AG10803 (cell line): ENCODE measurements around the gene LBR.

Experiments
- DNase-seq: peaks from one replicate; pipeline ENCODE4 v3.0.0; 2010; ENCODE audit warnings: low read depth
- H3K4me3 ChIP-seq: 2 replicates; pipeline ENCODE4 v1.5.1; 2011; ENCODE audit warnings: mild to moderate bottlenecking, low read length, control low read depth
- CTCF ChIP-seq: conservative IDR thresholded peaks from 2 replicates; pipeline ENCODE4 v1.5.1; 2011; ENCODE audit warnings: mild to moderate bottlenecking, low read length, control low read depth, inconsistent platforms

Gene LBR

GRCh38 chr1:225435957-225436392, 8.1 kb upstream of the LBR start:
- H3K4me3 ChIP-seq, result no peak overlapping the region
- DNase-seq, result no peak
- TF ChIP-seq CTCF, result no peak

GRCh38 chr1:225435487-225435886, 7.6 kb upstream of the LBR start:
- TF ChIP-seq CTCF, result no peak
- no peak overlapping the region for H3K4me3 ChIP-seq
- DNase-seq, result no peak

GRCh38 chr1:225435076-225435475, 7.2 kb upstream of the LBR start:
- H3K4me3 ChIP-seq, result no peak overlapping the region
- no peak for DNase-seq
- TF ChIP-seq CTCF, result no peak

DNA sequence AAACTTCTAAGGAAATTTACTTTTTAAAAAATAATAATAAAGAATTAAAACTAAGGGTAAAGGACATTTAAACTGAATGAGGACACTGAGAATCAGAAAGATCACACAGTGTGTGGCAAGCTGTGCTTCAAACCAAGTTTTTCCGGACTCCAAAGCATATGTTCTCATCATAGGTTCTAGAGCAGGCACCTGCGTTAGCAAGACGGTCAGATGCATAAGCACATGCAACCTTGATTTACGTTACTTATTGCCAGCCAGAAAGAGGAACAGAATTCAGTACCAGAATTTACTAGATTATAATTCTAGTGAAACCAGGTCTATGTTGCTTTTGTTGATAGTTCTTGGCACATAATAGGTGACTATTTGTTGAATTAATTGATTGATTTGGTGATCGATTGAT, 6.2 kb upstream of the LBR start:
- TF ChIP-seq CTCF, result no peak
- no peak for DNase-seq
- no peak overlapping the region for H3K4me3 ChIP-seq

- no peak for TF ChIP-seq CTCF
- no peak for DNase-seq
- no peak overlapping the region for H3K4me3 ChIP-seq
Observed at GRCh38 chr1:225431081-225431863, 3.4 kb upstream of the LBR start.

DNA sequence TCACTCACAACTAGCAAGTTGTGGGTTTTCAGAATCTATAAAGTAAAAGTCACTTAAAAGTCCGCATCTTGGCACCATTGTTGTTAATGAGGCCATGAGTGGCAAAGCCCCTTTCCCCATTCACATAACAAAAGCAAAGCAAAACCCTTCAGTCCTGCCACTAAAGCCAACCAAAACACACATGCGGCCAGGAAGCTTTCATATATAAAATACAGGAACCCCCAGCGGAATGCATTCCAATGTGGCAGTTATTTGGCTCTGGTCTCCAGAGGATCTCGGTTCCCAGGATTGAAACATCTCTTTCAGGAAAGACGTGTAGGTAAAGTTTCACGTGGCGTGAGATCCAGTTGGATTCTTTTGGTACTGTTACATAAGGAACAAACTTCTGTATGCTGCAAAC, 2.5 kb upstream of the LBR start:
- DNase-seq, result no peak
- H3K4me3 ChIP-seq, result no peak overlapping the region
- no peak for TF ChIP-seq CTCF

DNA sequence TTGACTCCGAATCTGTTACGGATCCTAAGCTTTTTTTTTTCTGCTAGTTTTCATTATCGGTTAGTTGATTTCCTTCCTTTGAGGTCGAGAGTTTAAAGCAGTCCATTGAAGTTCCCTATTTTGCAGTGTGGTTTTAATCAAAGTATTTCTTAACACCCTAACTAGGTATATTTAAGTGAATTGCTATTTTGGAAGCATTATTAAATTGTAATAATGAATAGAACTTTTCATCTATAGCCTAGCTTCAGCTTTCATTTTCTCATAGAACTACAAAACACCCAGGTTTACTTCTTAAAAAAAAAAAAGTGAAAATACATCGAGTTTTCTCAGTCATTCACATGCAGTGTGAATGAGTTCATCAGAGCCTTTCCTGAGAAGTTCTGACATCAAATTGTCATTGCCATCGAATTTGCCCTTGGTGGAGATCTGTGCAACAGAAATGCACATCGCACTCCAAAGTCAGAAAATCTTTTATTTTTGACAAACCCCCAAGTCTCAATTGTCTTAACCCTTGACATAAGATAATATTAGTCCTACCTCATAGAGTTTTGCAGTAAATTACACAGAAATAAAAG, 1.1 kb upstream of the LBR start:
- no peak for TF ChIP-seq CTCF
- DNase-seq, result no peak
- peak overlapping the region; percentile 86 for H3K4me3 ChIP-seq
